Liver (tissue), 9 donors: ENCODE results near the gene CCDC92B. TPM values are rescaled to one million over a fixed set of nuclear protein-coding genes. Genes with fewer than 3 reads are reported as not detected.

Experiments used
- DNase-seq: peaks from one replicate; pipeline ENCODE4 v3.0.0-alpha.2; 2017; ENCODE audit warnings: low spot score
- H3K27ac ChIP-seq, 2 donors: one replicate each; pipeline ENCODE4 v1.7.0; 2013; ENCODE audit warnings: inconsistent platforms in 2 of 2, low read length in 2 of 2, control low read depth in 1 of 2, low read depth in 1 of 2, mild to moderate bottlenecking in 1 of 2
- H3K27me3 ChIP-seq, 4 donors: one replicate each; pipeline versions ENCODE4 v1.6.1 to v1.7.0; 2013; ENCODE audit warnings: low read length in 3 of 4, inconsistent platforms in 1 of 4, mild to moderate bottlenecking in 1 of 4, moderate library complexity in 1 of 4; ENCODE audit not compliant: control insufficient read depth in 4 of 4, insufficient read depth in 4 of 4
- H3K36me3 ChIP-seq, 4 donors: one replicate each; pipeline versions ENCODE4 v1.6.1 to v1.7.0; 2013; ENCODE audit warnings: low read length in 3 of 4, mild to moderate bottlenecking in 3 of 4, low read depth in 1 of 4, moderate library complexity in 1 of 4; ENCODE audit not compliant: control insufficient read depth in 4 of 4, insufficient read depth in 3 of 4
- H3K4me1 ChIP-seq, 4 donors: one replicate each; pipeline versions ENCODE4 v1.6.1 to v1.7.0; 2013; ENCODE audit warnings: low read length in 3 of 4, mild to moderate bottlenecking in 3 of 4, moderate library complexity in 1 of 4; ENCODE audit not compliant: control insufficient read depth in 4 of 4, insufficient read depth in 4 of 4
- H3K4me3 ChIP-seq, 3 donors: one replicate each; pipeline versions ENCODE4 v1.6.1 to v1.7.0; 2013; ENCODE audit warnings: low read length in 3 of 3, control low read depth in 1 of 3, low read depth in 1 of 3, mild to moderate bottlenecking in 1 of 3
- H3K9ac ChIP-seq, 2 donors: one replicate each; pipeline ENCODE4 v1.7.0; 2013; ENCODE audit warnings: low read length in 2 of 2, mild to moderate bottlenecking in 2 of 2, moderate library complexity in 2 of 2, control low read depth in 1 of 2, low read depth in 1 of 2
- H3K9me3 ChIP-seq, 4 donors: one replicate each; pipeline versions ENCODE4 v1.6.1 to v1.7.0; 2013; ENCODE audit warnings: low read length in 3 of 4; ENCODE audit not compliant: control insufficient read depth in 4 of 4
- ATF3 ChIP-seq: IDR thresholded peaks from 2 replicates; pipeline ENCODE4 v1.6.1; 2016; ENCODE audit warnings: antibody characterized with exemption
- FOXA1 ChIP-seq: IDR thresholded peaks from 2 replicates; pipeline ENCODE4 v1.6.1; 2016; ENCODE audit warnings: antibody characterized with exemption
- FOXA2 ChIP-seq: IDR thresholded peaks from 2 replicates; pipeline ENCODE4 v1.6.1; 2016; ENCODE audit warnings: antibody characterized with exemption
- GABPA ChIP-seq, 2 donors: IDR thresholded peaks in 1 of 2; conservative IDR thresholded peaks in 1 of 2; 2 replicates each; pipeline ENCODE4 v1.6.1; 2016; ENCODE audit warnings: antibody characterized with exemption in 2 of 2, mild to moderate bottlenecking in 1 of 2, moderate library complexity in 1 of 2
- HNF4A ChIP-seq, 2 donors: conservative IDR thresholded peaks; 2 replicates each; pipeline ENCODE4 v1.6.1; 2016; ENCODE audit warnings: antibody characterized with exemption in 2 of 2, mild to moderate bottlenecking in 2 of 2
- HNF4G ChIP-seq: IDR thresholded peaks from 2 replicates; pipeline ENCODE4 v1.6.1; 2016; ENCODE audit warnings: antibody characterized with exemption
- NR2F2 ChIP-seq: IDR thresholded peaks from 2 replicates; pipeline ENCODE4 v1.6.1; 2016; ENCODE audit warnings: antibody characterized with exemption
- REST ChIP-seq: IDR thresholded peaks from 2 replicates; pipeline ENCODE4 v1.6.1; 2016; ENCODE audit warnings: antibody characterized with exemption, mild to moderate bottlenecking
- RXRA ChIP-seq, 2 donors: IDR thresholded peaks; 2 replicates each; pipeline ENCODE4 v1.6.1; 2017 to 2018; ENCODE audit warnings: antibody characterized with exemption in 2 of 2, mild to moderate bottlenecking in 1 of 2
- SP1 ChIP-seq: IDR thresholded peaks from 2 replicates; pipeline ENCODE4 v1.6.1; 2018; ENCODE audit warnings: antibody characterized with exemption, mild to moderate bottlenecking
- TAF1 ChIP-seq: conservative IDR thresholded peaks from 2 replicates; pipeline ENCODE4 v1.6.1; 2016; ENCODE audit warnings: antibody characterized with exemption, mild to moderate bottlenecking
- YY1 ChIP-seq: IDR thresholded peaks from 2 replicates; pipeline ENCODE4 v1.6.1; 2016; ENCODE audit warnings: antibody characterized with exemption, mild to moderate bottlenecking
- WGBS: extraction: QIAGEN DNeasy Blood & Tissue Kit; methylation state at CpG from one replicate; pipeline ENCODE4 v1.1.7; 2013; 5-methylcytosine and 5-hydroxymethylcytosine counted together
- polyA plus RNA-seq, 2 donors: library from polyadenylated mRNA; stranded (reverse) in 1 of 2; unstranded in 1 of 2; fragments of 200-250 nt in 1 of 2; fragments of >200 nt in 1 of 2; fragmentation: Nextera tagmentation in 1 of 2; extraction: Ambion mirVana in 1 of 2; gene quantifications; one replicate each; pipeline versions ENCODE4 v1.2.1 to v1.2.3, GENCODE V29; 2013 to 2015
- total RNA-seq, 2 donors: library from RNA; depleted of rRNA; stranded (reverse); fragments of >200 nt; gene quantifications; one replicate each; pipeline ENCODE4 v1.2.3, GENCODE V29; 2014
- TF ChIP-seq, protein P1 (sequence below): IDR thresholded peaks from 2 replicates; pipeline ENCODE4 v1.6.1; 2016; ENCODE audit warnings: antibody characterized with exemption
- donor health status: healthy.
- donor health status: healthy.
- donor health status: healthy.
- donor health status: healthy.
- donor health status: healthy.

The CCDC92B gene
- total and polyA plus RNA-seq, 4 donors = not detected

DNA sequence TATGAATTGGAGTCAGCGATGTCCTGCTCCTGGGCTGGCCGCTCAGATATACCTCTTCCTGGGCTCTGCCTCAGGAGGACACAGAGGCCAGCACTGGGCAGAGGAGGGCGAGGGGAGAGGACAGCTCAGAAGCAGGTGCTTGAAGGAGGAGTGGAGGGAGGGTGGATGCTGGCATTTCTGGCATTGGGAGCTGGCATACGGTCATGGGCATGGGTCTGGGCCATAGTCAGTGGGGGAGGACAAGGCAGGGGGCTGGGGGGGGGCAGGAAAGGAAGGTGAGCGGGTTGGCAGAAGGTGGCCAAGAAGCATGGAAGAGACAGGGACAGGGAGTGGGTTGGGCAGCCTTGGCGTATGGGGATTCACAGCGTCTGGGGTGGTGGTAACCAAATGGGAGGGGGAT is 30.1 kb upstream of the CCDC92B start:
- H3K9me3 ChIP-seq = no peaks in the 10 kb centered on the region
- no peak overlapping the region for H3K27ac ChIP-seq
- no peak overlapping the region for H3K4me3 ChIP-seq
- TF ChIP-seq RXRA (IDR thresholded peaks at IDR 0.05) = no peak
- TF ChIP-seq ATF3 = no peak
- no peak for TF ChIP-seq FOXA2
- no peak for TF ChIP-seq SP1
- no peak for TF ChIP-seq REST
- TF ChIP-seq TAF1 = no peak
- no peak for TF ChIP-seq NR2F2
- TF ChIP-seq HNF4G = no peak
- TF ChIP-seq, protein P1, sequence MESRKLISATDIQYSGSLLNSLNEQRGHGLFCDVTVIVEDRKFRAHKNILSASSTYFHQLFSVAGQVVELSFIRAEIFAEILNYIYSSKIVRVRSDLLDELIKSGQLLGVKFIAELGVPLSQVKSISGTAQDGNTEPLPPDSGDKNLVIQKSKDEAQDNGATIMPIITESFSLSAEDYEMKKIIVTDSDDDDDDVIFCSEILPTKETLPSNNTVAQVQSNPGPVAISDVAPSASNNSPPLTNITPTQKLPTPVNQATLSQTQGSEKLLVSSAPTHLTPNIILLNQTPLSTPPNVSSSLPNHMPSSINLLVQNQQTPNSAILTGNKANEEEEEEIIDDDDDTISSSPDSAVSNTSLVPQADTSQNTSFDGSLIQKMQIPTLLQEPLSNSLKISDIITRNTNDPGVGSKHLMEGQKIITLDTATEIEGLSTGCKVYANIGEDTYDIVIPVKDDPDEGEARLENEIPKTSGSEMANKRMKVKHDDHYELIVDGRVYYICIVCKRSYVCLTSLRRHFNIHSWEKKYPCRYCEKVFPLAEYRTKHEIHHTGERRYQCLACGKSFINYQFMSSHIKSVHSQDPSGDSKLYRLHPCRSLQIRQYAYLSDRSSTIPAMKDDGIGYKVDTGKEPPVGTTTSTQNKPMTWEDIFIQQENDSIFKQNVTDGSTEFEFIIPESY = no peak
- TF ChIP-seq HNF4A (conservative IDR thresholded peaks at IDR 0.05) = no peak
- no peak for DNase-seq
- peaks cover 0 to 7% (median 5%) of the 10 kb centered on the region in 4 donors for H3K4me1 ChIP-seq
- H3K9ac ChIP-seq = no peak overlapping the region
- WGBS = 84% methylated on average over 7 of the region's 7 CpGs
- peaks cover 0 to 4% (median 2%) of the 10 kb centered on the region in 4 donors for H3K27me3 ChIP-seq
- no peaks in the 10 kb centered on the region for H3K36me3 ChIP-seq

- Histone ChIP-seq H3K36me3 (no peaks in the 10 kb centered on the region), H3K9me3 (no peaks in the 10 kb centered on the region), H3K4me1 (peaks cover 0 to 7% (median 5%) of the 10 kb centered on the region in 4 donors), H3K4me3 (no peak overlapping the region), H3K27ac (no peak overlapping the region), H3K27me3 (peaks cover 0 to 4% (median 2%) of the 10 kb centered on the region in 4 donors), H3K9ac (no peak overlapping the region)
- no peak for DNase-seq
- TF ChIP-seq, protein P1 = no peak
- TF ChIP-seq REST = no peak
- no peak for TF ChIP-seq NR2F2
- no peak for TF ChIP-seq GABPA (IDR thresholded peaks at IDR 0.05 in 1 of 2, conservative IDR thresholded peaks at IDR 0.05 in 1 of 2)
- no peak for TF ChIP-seq FOXA1
- TF ChIP-seq YY1 = no peak
- 83% methylated on average over 6 of the region's 6 CpGs for WGBS
Measured at GRCh38 chr17:2778489-2778888, 29.0 kb upstream of the CCDC92B start.
